Measurements from ENCODE around the gene METTL6.
"Not testable (repeated sequence)": the region's sequence is repeated elsewhere in the genome, so short reads cannot be mapped to it uniquely, and the experiment has no call there.

Gene METTL6, protein sequence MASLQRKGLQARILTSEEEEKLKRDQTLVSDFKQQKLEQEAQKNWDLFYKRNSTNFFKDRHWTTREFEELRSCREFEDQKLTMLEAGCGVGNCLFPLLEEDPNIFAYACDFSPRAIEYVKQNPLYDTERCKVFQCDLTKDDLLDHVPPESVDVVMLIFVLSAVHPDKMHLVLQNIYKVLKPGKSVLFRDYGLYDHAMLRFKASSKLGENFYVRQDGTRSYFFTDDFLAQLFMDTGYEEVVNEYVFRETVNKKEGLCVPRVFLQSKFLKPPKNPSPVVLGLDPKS

DNA sequence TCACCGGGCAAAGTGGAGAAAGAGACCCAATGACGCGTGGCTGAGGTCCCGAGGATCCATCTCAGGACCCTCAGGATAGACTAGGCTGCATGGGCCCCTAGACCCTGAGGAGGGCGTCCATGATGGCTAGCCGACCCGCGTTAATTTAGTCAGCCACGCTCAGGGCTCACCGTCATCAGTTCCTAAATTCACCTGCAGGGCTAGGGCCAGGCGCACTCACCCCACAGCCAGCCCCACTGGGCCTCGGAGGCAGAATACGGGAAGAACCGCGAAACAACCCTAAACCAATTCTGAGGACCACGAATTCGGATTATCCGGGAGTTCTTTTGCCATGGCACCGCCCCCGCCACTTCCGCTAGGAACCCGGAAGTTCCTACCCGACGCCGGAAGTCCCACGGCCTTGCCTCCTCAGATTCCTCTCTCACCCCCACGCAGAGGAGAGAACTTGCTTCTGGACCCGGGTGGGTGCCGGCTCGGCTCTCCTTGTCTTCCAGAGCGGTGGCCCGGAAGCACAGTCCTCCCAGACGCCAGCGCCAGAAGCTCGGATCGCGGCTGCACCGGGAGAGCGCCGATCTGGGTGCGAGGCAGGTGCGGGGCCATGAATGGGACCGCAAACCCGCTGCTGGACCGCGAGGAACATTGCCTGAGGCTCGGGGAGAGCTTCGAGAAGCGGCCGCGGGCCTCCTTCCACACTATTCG, at the start of gene METTL6, which contains the start of gene EAF1:
TSS of gene METTL6 (minus strand) at position 363 of the 699 bp plus-strand sequence. CDS start 1,033 bp downstream, outside the sequence.
TSS of gene EAF1 (plus strand) at position 417 of the 699 bp plus-strand sequence. CDS start at position 599, 182 bp downstream.
- peak; percentile 83 for DNase-seq

DNA sequence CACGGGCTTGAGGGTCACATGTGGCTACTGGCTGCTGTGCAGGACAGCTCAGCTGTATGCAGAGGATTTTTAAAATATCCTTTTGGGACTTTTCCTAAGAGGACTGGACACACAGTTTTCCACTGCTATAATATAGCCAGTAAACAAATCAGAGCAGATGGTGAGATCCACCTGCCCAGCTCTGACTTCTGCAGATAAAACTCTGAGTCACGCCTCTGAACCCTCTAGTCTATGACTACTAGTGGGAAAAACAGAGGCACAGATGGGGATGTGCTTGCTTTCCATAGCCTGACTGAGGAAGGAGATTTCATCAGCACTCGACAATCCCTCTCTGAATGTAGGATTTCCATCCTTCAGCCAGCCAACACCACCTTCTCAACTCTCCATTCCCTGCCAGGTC, 49.0 kb upstream of the METTL6 start:
- no peak for DNase-seq

DNA sequence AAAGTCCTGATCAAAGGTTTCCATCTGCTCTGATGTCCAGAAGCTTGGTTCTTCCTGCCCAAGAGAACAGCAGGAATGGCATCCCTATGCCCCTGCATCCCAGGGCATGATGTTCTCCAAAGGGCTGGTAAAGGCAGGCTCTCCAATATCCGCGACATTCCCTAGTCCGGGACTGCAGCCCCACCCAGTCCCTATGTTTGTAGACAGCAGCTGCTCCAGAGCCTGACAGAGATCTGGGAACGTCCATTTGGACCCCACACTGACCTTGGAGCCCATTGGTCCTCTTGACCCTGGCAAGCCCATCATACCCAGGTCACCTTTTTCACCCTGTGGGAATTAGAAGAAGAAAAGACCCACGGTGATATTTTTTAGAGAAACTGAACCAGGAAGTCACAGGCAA, 47.8 kb upstream of the METTL6 start:
- DNase-seq, result no peak

DNA sequence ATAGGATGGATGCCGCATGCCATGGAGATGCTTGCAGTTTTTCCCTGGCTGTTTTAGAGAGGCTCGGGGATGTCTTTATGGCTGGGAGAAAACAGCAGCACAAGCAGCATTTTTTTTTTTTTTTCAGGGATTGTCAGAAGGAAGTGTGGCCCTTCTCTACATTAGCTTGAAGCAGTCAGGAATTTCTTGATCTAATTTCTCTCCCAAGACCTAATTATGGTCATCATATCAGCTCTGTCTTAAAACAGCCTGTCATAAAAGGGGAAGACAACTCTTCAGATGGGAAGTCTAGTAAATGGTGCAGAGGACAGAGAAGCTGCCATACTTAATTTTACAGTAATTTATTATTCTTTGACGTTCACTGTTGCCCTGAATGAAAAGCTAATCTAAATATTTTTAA, 44.5 kb upstream of the METTL6 start:
- no peak for DNase-seq

DNA sequence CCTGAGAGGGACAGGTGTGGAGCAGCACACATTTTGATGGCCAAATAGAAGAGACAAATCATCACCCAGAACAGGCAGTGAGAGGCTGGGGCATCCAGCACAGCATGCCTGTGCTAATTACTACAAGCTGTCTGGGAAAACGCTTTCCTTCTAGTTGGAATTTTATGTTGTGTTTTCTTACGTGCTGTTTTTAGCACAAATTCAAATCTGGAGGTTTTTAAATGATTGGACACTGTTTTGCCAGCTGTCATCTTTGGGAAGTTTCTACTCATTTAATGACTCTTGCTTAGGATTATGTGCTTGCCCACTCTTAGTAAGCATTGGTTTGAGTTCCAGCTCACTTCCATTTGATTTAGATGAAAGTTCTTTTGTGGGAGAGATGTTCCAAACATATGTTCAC, 43.5 kb upstream of the METTL6 start:
- no peak for DNase-seq

DNA sequence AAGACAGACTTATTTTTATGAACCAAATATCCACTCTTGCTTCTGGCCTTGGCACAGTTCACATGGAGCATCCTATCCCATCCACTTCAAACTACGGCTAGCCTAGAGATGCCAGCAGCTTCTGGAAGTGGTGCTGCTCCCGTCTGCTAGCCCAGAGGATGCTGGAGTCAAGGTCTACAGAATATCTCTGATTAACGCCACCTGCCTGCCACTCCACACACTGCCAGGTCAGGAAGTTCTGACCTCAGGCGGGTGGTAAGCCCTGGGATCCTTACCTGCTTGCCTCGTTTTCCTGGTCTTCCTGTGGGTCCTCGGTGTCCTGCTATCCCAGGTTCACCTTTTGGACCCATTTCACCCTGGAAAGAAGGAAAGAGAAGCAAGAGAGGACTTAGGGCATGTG, 42.9 kb upstream of the METTL6 start:
- DNase-seq, result peak; percentile 43

DNA sequence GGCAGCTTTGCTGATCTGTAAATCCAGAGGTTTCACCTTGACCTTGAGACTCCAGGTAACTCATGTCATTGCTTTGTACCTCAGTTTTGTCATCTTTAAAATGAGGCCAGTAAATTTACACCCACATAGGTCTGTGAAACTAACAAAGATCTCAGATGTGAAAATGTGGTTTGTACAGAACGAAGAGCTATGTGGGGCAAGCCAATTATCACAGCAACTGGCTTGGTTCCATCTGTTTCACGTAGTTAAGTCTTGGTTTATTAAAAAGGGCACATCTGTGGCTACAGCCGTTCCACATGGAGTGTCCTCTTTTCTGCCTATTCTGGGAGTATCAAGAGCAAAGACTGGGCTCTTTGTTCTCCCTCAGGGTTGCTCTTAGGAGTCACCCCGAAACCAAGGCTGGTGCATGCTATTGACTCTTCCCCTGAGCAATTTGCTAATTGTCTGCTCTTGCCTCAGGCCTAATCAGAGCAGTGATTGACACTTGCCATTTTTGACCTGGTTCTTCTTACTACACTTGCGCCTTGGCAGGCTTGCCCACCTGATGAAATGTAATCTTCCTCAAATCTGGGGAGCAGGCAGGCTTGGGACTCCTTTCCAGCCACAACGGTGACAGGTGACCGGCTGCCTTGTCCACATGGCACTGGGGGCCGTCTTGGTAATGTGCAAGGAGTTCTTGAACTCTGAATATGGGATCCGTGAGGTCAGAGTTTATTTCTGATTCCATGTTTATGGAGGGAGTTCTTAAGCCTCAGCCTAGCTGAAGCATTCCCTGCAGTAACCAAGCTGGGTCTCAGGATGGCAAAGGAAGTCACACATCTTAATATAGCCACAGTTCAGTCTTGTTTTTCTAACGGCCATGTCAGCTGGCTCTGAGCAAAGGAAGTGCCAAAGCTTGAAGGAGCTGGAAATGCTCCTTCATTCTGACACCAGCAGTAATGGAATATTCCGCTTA, 40.2 kb upstream of the METTL6 start:
- DNase-seq, result no peak

DNA sequence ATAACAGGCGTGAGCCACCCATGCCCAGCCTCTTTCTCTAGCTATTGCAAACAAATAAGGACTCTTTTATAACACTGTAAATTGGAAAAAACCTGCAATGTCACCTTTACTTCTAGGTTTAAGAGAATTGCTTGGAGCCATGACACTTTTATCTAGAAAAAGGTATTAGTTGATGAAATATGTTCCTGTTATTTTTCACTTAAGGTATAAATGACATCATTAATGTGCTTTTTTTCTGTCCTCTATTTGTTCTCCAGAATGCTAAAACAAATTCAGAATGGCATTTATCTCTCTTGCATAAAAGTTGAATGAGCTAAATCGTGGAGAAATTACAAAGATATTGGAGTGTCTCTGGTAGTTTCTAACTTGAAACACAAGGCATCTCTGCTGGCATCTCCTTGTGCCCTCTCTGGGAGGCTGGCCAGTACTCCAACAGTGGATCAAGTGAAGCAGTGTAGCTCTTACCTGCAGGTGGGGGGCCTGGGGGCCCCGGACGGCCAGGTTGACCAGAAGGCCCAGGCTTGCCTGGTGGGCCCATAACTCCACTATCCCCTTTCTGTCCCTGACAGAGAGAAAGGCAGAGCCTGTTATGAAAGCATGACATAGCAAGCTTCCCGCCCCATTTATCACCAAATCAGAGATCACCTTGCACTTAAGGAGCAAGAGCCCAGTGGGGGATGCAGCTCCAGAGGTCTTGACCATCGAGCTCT, 38.7 kb upstream of the METTL6 start:
- DNase-seq, result no peak

DNA sequence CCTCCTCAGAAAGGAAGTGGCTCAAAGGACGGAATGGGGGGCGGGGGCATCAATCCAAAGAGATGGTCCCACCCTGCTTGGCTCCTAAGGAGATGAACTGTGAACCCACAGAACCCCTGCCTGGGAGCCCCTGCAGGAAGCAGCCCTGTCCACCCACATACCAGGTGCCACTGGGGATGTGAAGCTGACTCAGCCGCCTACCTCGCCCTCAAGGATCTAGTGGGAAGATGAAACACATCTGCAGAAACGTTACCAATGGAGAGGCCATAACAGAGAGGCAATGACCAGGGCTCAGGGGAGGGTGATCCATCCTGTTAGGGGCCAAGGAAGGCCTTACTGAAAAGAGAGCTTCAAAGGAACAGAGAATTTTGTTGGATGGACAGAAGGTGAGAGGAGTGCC, 35.1 kb upstream of the METTL6 start:
- DNase-seq, result no peak

DNA sequence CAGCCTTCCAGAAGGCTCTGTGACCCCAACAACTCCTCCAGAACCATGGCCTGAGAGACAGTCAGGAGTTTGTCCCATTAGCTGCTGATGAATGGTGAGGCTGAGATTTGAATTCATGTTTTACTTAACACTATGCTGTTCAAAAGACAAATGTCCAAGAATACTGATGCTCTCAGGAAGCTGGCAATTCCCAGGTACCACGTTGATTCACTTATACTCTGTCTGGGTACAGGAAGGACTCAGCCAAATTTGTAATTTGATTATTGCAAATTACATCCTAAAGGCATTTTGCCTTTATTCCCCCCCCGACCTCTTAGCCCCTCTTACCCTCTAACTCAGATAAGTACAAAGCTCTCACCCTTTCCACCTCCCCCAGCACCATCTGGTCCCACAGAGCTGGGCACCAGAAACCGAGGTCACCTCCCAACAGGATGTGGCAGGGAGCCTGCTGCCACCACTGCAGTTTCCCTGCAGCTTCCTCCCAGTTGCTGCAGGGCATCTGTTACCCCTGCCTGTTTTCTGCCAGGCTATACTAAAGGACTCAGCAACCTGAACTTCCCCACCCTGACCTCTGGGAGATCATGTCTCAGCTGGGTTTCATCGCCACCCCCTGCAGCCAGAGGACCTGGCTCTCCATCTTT, 33.7 kb upstream of the METTL6 start:
- DNase-seq, result no peak

DNA sequence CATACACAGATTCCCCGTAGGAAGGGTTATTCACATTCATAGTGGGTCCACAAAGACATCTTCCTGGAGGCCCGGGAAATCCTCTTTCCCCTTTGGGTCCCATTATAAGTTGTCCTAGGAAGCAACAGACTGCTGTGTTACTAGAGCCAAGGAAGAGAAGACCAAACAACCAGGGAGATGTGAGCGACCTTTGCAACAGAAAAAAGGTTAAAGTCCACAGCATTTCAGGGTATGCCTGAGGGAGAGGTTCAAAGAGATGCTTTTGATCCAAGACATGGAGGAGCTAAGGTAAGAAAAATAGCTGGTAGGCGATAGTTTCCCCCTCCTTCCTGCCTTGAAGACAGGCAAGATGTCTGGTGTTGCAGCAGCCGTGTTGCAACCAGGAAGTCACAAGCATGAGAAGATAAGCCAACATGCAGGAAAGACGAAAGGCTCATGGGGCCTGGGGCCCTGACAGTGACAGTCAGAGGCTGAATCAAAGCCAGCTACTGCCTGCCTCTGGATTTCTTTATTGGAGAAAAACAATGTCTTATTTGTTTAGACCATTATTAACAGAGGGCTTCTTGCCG, 31.0 kb upstream of the METTL6 start:
- no peak for DNase-seq

DNA sequence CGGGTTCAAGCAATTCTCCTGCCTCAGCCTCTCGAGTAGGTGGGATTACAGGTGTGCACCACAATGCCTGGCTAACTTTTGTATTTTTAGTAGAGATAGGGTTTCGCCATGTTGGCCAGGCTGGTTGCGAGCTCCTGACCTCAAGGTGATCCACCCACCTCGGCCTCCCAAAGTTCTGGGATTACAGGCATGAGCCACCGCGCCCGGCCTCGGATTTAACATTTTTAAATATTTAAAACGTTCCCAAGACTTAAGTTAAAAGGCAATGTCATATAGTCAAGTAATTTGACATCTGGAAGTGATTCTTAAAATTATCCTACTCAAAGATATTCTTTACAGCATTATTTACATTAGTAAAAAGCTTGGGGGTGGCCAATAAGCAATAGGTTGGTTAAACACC, 29.6 kb upstream of the METTL6 start:
- not testable (repeated sequence) for DNase-seq

DNA sequence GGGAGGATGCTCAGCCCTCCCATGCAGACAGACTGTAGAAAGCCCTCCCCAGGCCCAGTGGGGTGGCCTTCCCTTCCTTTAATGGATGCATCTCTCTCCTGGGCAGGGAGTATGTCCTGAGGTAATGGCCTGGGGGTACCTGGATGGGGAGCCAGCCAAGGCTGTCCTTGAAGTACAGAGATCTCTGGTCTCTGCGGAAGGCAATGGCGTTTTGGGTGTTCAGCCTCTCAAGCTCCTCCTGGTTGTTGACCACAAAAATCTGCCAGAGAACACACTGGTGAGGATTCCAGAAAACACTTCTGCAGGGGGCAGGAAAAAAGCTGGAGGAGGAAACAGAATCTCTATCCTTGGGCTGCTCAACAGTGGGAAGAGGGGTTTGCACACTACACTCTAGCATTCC, 29.0 kb upstream of the METTL6 start:
- DNase-seq, result no peak

DNA sequence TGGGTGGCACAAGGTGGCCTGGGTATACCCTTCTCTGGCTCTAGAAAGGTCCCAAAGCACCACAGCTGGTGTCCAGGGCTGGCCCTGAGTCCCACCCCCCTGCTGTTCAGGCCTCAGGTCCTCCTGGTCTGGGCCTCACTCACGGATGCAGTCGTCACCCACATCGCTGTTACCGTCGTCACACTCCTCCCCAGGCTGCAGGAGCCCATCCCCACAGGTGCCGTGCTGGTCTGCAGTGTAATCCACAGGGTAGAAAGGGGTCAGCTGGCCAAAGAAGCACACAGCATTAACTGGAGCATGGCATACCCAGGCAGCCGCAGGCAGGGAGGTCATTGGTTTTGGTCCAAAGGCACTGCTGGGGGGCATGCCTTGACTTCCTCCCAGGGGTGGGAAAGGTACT, 28.4 kb upstream of the METTL6 start:
- no peak for DNase-seq

DNA sequence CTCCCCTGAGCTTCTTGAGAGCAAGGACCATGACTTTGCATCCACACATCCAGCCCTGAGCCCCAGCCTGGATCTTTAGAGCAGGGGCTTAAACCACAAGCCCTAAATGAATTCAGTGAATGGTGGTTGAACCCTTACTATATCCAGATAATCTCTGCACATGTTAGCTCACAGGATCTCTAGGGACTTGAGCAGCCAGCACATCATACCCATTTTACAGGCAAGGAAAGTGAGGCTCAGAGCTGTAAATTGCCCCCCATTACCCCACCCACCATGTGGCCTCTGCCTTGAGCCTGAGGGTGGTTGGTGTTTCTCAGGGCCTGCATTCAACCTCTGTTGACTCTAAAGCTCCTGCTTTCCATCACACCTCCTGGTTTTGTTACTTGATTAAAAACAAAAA, 27.6 kb upstream of the METTL6 start:
- DNase-seq, result no peak

DNA sequence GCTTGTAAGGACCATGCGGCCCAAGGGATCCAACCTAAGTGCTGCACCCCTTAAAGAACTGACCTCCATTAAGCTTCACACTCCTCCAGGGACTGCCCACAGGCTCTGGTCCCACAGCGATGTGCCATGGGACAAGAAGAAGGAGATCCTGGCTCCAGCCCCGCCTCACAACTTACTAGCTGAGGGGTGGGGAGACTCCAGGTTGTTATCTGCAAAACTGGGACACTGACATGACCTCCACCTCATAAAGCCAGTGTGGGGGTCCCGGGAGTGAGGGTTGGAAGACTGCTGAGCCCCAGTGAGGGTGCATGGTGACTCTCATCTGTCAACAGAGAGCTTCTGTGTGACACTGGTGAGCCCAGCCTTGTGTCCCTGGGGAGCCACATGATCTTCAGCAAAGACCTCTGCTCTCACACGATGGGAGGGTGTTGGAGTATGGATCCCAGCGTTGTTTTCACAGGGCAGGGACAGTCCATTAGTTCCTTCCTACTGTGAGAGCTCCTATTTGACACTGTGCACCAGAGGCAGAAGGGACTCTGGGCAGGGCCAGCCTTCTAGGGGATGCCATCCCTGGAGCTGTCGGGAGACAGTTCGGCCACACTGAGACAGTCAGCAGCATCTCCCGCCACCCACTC, 26.8 kb upstream of the METTL6 start:
- DNase-seq, result no peak

DNA sequence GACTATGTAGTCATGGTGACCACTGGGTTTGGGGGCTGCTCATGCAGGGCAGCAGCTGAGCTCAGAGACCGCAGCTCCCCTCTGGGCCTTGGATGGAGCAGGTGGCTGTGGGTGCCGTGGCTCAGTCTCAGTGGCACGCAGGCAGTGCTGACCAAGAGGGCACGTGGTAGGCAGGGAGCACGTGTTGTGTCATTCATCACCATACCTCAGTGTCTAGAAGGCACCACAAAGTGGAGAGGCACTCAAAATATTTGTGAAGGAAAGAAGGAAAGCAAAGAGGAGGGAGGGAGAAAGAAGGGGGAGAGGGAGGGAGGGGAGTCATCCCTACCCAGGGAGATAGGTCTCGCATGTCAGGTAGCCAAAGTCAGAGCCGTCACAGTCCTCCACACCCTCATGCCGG, 26.2 kb upstream of the METTL6 start:
- no peak for DNase-seq

DNA sequence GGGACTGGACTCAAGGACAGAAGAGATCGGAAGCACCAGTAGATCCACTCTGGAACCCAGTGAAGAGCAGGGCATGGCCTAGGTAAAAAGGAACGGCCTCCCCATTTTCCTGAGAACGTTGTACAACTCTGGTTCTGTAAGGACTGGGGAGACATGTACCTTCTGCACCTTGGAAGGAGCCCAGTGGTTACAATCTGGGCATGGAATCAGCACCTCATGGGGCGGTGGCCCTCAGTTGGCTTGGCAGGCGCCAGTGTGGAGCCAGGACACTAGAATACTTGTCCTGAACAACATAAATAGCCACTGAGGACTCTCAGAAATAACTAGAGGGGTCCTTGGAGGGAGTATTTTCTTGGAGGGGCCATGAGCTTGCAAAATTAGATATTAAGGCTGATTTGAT, 25.6 kb upstream of the METTL6 start:
- no peak for DNase-seq

DNA sequence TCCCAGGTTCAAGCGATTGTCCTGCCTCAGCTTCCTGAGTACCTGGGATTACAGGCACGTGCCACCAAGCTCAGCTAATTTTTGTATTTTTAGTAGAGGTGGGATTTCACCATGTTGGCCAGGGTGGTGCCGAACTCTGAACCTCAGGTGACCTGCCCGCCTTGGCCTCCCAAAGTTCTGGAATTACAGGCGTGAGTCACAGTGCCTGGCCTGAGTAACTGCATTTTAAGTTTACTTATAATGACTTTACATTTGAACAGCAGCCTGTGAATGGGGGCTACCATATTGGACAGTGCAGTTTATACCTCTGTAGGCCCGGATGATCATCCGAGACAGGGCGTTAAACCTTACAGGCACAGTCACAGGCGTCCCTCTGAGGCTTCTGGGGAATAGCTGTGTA, 24.8 kb upstream of the METTL6 start:
- DNase-seq, result no peak

DNA sequence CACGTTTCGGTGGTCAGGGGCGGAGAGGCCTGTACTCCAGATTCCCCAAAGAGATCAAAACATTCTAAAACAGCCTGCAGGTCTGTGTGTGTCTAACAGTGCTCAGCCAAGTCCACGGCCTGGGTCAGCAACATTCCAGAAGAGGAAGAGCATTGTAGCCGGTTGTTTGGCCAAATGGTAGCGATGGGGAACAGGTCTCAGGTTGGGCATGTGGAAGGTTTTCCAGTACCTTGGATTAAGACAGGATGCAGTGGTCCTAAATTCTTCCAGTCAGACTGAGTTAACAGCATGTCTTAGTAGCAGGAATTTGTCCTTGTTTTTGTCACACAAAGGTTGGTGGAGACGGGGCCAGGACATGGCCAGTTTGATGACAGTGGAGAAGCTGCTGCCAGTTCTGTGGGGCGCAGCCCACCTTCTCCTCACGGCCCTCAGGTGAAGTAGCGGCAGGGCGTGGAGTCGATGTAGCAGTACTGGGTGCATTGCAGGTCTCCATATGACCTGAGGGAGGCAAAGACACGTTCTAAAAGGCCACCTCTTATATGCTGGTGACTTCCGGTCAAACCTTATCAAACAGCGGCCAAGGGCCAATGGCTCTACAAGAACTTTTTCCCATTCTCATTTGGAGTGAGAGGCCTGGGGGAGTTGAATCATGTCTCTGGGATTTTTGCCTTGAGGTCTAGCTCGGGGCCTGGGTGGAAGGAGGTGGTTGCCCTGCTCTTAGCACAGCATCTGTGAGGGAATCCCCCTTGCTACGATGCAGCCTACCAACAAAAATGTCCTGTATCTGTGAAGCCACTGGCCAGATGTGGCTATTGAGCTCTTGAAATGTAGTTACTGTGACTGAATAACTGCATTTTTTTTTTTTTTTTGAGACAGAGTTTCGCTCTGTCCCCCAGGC, 24.1 kb upstream of the METTL6 start:
- no peak for DNase-seq
